Liver (tissue), 9 donors: ENCODE results near the gene AMACR. TPM values are rescaled to one million over a fixed set of nuclear protein-coding genes. Genes with fewer than 3 reads are reported as not detected.

ENCODE experiments used
- DNase-seq: peaks from one replicate; pipeline ENCODE4 v3.0.0-alpha.2; 2017; ENCODE audit warnings: low spot score
- H3K27ac ChIP-seq, 2 donors: one replicate each; pipeline ENCODE4 v1.7.0; 2013; ENCODE audit warnings: inconsistent platforms in 2 of 2, low read length in 2 of 2, control low read depth in 1 of 2, low read depth in 1 of 2, mild to moderate bottlenecking in 1 of 2
- H3K27me3 ChIP-seq, 4 donors: one replicate each; pipeline versions ENCODE4 v1.6.1 to v1.7.0; 2013; ENCODE audit warnings: low read length in 3 of 4, inconsistent platforms in 1 of 4, mild to moderate bottlenecking in 1 of 4, moderate library complexity in 1 of 4; ENCODE audit not compliant: control insufficient read depth in 4 of 4, insufficient read depth in 4 of 4
- H3K36me3 ChIP-seq, 4 donors: one replicate each; pipeline versions ENCODE4 v1.6.1 to v1.7.0; 2013; ENCODE audit warnings: low read length in 3 of 4, mild to moderate bottlenecking in 3 of 4, low read depth in 1 of 4, moderate library complexity in 1 of 4; ENCODE audit not compliant: control insufficient read depth in 4 of 4, insufficient read depth in 3 of 4
- H3K4me1 ChIP-seq, 4 donors: one replicate each; pipeline versions ENCODE4 v1.6.1 to v1.7.0; 2013; ENCODE audit warnings: low read length in 3 of 4, mild to moderate bottlenecking in 3 of 4, moderate library complexity in 1 of 4; ENCODE audit not compliant: control insufficient read depth in 4 of 4, insufficient read depth in 4 of 4
- H3K4me3 ChIP-seq, 3 donors: one replicate each; pipeline versions ENCODE4 v1.6.1 to v1.7.0; 2013; ENCODE audit warnings: low read length in 3 of 3, control low read depth in 1 of 3, low read depth in 1 of 3, mild to moderate bottlenecking in 1 of 3
- H3K9ac ChIP-seq, 2 donors: one replicate each; pipeline ENCODE4 v1.7.0; 2013; ENCODE audit warnings: low read length in 2 of 2, mild to moderate bottlenecking in 2 of 2, moderate library complexity in 2 of 2, control low read depth in 1 of 2, low read depth in 1 of 2
- H3K9me3 ChIP-seq, 4 donors: one replicate each; pipeline versions ENCODE4 v1.6.1 to v1.7.0; 2013; ENCODE audit warnings: low read length in 3 of 4; ENCODE audit not compliant: control insufficient read depth in 4 of 4
- ATF3 ChIP-seq: IDR thresholded peaks from 2 replicates; pipeline ENCODE4 v1.6.1; 2016; ENCODE audit warnings: antibody characterized with exemption
- CTCF ChIP-seq: fragments of 150-350 bp; IDR thresholded peaks from 2 replicates; pipeline ENCODE4 v1.5.1; 2017; ENCODE audit warnings: improper control_type of control experiment, low read depth, low read length; ENCODE audit not compliant: missing input control
- EGR1 ChIP-seq, 2 donors: IDR thresholded peaks; 2 replicates each; pipeline ENCODE4 v1.6.1; 2016 to 2018; ENCODE audit warnings: antibody characterized with exemption in 2 of 2, low read depth in 2 of 2
- FOXA1 ChIP-seq: IDR thresholded peaks from 2 replicates; pipeline ENCODE4 v1.6.1; 2016; ENCODE audit warnings: antibody characterized with exemption
- GABPA ChIP-seq, 2 donors: IDR thresholded peaks in 1 of 2; conservative IDR thresholded peaks in 1 of 2; 2 replicates each; pipeline ENCODE4 v1.6.1; 2016; ENCODE audit warnings: antibody characterized with exemption in 2 of 2, mild to moderate bottlenecking in 1 of 2, moderate library complexity in 1 of 2
- HNF4A ChIP-seq, 2 donors: conservative IDR thresholded peaks; 2 replicates each; pipeline ENCODE4 v1.6.1; 2016; ENCODE audit warnings: antibody characterized with exemption in 2 of 2, mild to moderate bottlenecking in 2 of 2
- HNF4G ChIP-seq: IDR thresholded peaks from 2 replicates; pipeline ENCODE4 v1.6.1; 2016; ENCODE audit warnings: antibody characterized with exemption
- JUND ChIP-seq, 2 donors: IDR thresholded peaks; 2 replicates each; pipeline ENCODE4 v1.6.1; 2016; ENCODE audit warnings: antibody characterized with exemption in 2 of 2
- MAX ChIP-seq: IDR thresholded peaks from 2 replicates; pipeline ENCODE4 v1.6.1; 2016; ENCODE audit warnings: antibody characterized with exemption
- NR2F2 ChIP-seq: IDR thresholded peaks from 2 replicates; pipeline ENCODE4 v1.6.1; 2016; ENCODE audit warnings: antibody characterized with exemption
- RAD21 ChIP-seq, 2 donors: IDR thresholded peaks; 2 replicates each; pipeline ENCODE4 v1.6.1; 2016; ENCODE audit warnings: antibody characterized with exemption in 2 of 2, mild to moderate bottlenecking in 2 of 2
- REST ChIP-seq: IDR thresholded peaks from 2 replicates; pipeline ENCODE4 v1.6.1; 2016; ENCODE audit warnings: antibody characterized with exemption, mild to moderate bottlenecking
- RXRA ChIP-seq, 2 donors: IDR thresholded peaks; 2 replicates each; pipeline ENCODE4 v1.6.1; 2017 to 2018; ENCODE audit warnings: antibody characterized with exemption in 2 of 2, mild to moderate bottlenecking in 1 of 2
- SP1 ChIP-seq: IDR thresholded peaks from 2 replicates; pipeline ENCODE4 v1.6.1; 2018; ENCODE audit warnings: antibody characterized with exemption, mild to moderate bottlenecking
- TAF1 ChIP-seq: conservative IDR thresholded peaks from 2 replicates; pipeline ENCODE4 v1.6.1; 2016; ENCODE audit warnings: antibody characterized with exemption, mild to moderate bottlenecking
- YY1 ChIP-seq: IDR thresholded peaks from 2 replicates; pipeline ENCODE4 v1.6.1; 2016; ENCODE audit warnings: antibody characterized with exemption, mild to moderate bottlenecking
- ZBTB33 ChIP-seq: IDR thresholded peaks from 2 replicates; pipeline ENCODE4 v1.6.1; 2016; ENCODE audit warnings: antibody characterized with exemption
- WGBS: extraction: QIAGEN DNeasy Blood & Tissue Kit; methylation state at CpG from one replicate; pipeline ENCODE4 v1.1.7; 2013; 5-methylcytosine and 5-hydroxymethylcytosine counted together
- polyA plus RNA-seq, 2 donors: library from polyadenylated mRNA; stranded (reverse) in 1 of 2; unstranded in 1 of 2; fragments of 200-250 nt in 1 of 2; fragments of >200 nt in 1 of 2; fragmentation: Nextera tagmentation in 1 of 2; extraction: Ambion mirVana in 1 of 2; gene quantifications; one replicate each; pipeline versions ENCODE4 v1.2.1 to v1.2.3, GENCODE V29; 2013 to 2015
- total RNA-seq, 2 donors: library from RNA; depleted of rRNA; stranded (reverse); fragments of >200 nt; gene quantifications; one replicate each; pipeline ENCODE4 v1.2.3, GENCODE V29; 2014
- donor health status: healthy.
- donor health status: healthy.
- donor health status: healthy.
- donor health status: healthy.
- donor health status: healthy.

AMACR gene
- total and polyA plus RNA-seq, 4 donors, result 15.6 to 48.5 (median 31.7) TPM

GRCh38 chr5:34013547-34013946 is 5.7 kb upstream of the AMACR start:
- DNase-seq, result no peak
- Histone ChIP-seq H3K36me3 (no peaks in the 10 kb centered on the region), H3K9ac (no peak overlapping the region), H3K27me3 (no peaks in the 10 kb centered on the region), H3K9me3 (no peaks in the 10 kb centered on the region), H3K27ac (no peak overlapping the region), H3K4me3 (no peak overlapping the region), H3K4me1 (peaks cover 0 to 49% (median 39%) of the 10 kb centered on the region in 4 donors)
- WGBS, result 88% methylated on average over 3 of the region's 3 CpGs
- no peak for TF ChIP-seq YY1
- TF ChIP-seq ATF3, result no peak
- TF ChIP-seq NR2F2, result no peak
- TF ChIP-seq GABPA (IDR thresholded peaks at IDR 0.05 in 1 of 2, conservative IDR thresholded peaks at IDR 0.05 in 1 of 2), result no peak
- no peak for TF ChIP-seq HNF4G
- no peak for TF ChIP-seq FOXA1
- TF ChIP-seq ZBTB33, result no peak
- TF ChIP-seq RXRA (IDR thresholded peaks at IDR 0.05), result no peak
- no peak for TF ChIP-seq CTCF
- no peak for TF ChIP-seq REST
- no peak for TF ChIP-seq RAD21 (IDR thresholded peaks at IDR 0.05)
- TF ChIP-seq TAF1, result no peak
- no peak for TF ChIP-seq EGR1 (IDR thresholded peaks at IDR 0.05; ENCODE audit: low read depth in 2 of 2)
- no peak for TF ChIP-seq HNF4A (conservative IDR thresholded peaks at IDR 0.05)
- no peak for TF ChIP-seq SP1

- Histone ChIP-seq H3K36me3 (no peaks in the 10 kb centered on the region), H3K9ac (no peak overlapping the region), H3K4me3 (no peak overlapping the region), H3K27ac (peak overlapping the region in 1 of 2 donors; percentile 34), H3K27me3 (no peaks in the 10 kb centered on the region), H3K4me1 (peaks cover 0 to 49% (median 41%) of the 10 kb centered on the region in 4 donors), H3K9me3 (no peaks in the 10 kb centered on the region)
- DNase-seq, result no peak
- TF ChIP-seq ZBTB33 (peak; percentile 15), RXRA (IDR thresholded peaks at IDR 0.05) (peak; percentile 52 to 60), MAX (no peak), RAD21 (IDR thresholded peaks at IDR 0.05) (peak in 1 of 2 donors; percentile 41), YY1 (peak; percentile 29), FOXA1 (no peak), JUND (IDR thresholded peaks at IDR 0.05) (no peak), HNF4A (conservative IDR thresholded peaks at IDR 0.05) (peak; percentile 43 to 50), TAF1 (no peak), SP1 (peak; percentile 41)
Measured at GRCh38 chr5:34012791-34013190, 4.9 kb upstream of the AMACR start.
